Parathyroid adenoma (tissue), 2 donors: ENCODE results near the gene EYA4.
A peak's percentile ranks its signal among the peaks of the same experiment; 100 is the strongest.

Experiments used
- H2AFZ ChIP-seq: fragments of 300-600 bp; sonication (generic); one replicate; pipeline ENCODE4 v1.7.0; 2017; ENCODE audit warnings: antibody characterized with exemption, mild to moderate bottlenecking
- H3K27ac ChIP-seq: fragments of 300-600 bp; sonication (generic); one replicate; pipeline ENCODE4 v1.7.0; 2017
- H3K27me3 ChIP-seq: fragments of 300-600 bp; sonication (generic); one replicate; pipeline ENCODE4 v1.7.0; 2017; ENCODE audit warnings: low read length; ENCODE audit not compliant: control insufficient read depth, insufficient read depth
- H3K36me3 ChIP-seq: fragments of 300-600 bp; sonication (generic); one replicate; pipeline ENCODE4 v1.7.0; 2017; ENCODE audit warnings: low read length; ENCODE audit not compliant: control insufficient read depth, insufficient read depth
- H3K4me1 ChIP-seq: fragments of 300-600 bp; sonication (generic); one replicate; pipeline ENCODE4 v1.7.0; 2017; ENCODE audit warnings: control low read depth
- H3K4me2 ChIP-seq: fragments of 300-600 bp; sonication (generic); one replicate; pipeline ENCODE4 v1.7.0; 2017; ENCODE audit warnings: low read length
- H3K4me3 ChIP-seq: fragments of 300-600 bp; sonication (generic); one replicate; pipeline ENCODE4 v1.7.0; 2017; ENCODE audit warnings: low read depth, low read length
- H3K79me2 ChIP-seq: fragments of 300-600 bp; sonication (generic); one replicate; pipeline ENCODE4 v1.7.0; 2017; ENCODE audit warnings: control low read depth
- H3K9ac ChIP-seq: fragments of 300-600 bp; sonication (generic); one replicate; pipeline ENCODE4 v1.7.0; 2017; ENCODE audit warnings: mild to moderate bottlenecking
- H3K9me3 ChIP-seq: fragments of 300-600 bp; sonication (generic); one replicate; pipeline ENCODE4 v1.7.0; 2017; ENCODE audit warnings: low read length; ENCODE audit not compliant: control insufficient read depth
- TF ChIP-seq, protein P1 (sequence below): fragments of 300-600 bp; sonication (generic); IDR thresholded peaks from one replicate; pipeline ENCODE4 v1.7.0; 2017; ENCODE audit warnings: antibody characterized with exemption, mild to moderate bottlenecking
- donor health status: primary hyperparathyroidism.

Gene EYA4

DNA sequence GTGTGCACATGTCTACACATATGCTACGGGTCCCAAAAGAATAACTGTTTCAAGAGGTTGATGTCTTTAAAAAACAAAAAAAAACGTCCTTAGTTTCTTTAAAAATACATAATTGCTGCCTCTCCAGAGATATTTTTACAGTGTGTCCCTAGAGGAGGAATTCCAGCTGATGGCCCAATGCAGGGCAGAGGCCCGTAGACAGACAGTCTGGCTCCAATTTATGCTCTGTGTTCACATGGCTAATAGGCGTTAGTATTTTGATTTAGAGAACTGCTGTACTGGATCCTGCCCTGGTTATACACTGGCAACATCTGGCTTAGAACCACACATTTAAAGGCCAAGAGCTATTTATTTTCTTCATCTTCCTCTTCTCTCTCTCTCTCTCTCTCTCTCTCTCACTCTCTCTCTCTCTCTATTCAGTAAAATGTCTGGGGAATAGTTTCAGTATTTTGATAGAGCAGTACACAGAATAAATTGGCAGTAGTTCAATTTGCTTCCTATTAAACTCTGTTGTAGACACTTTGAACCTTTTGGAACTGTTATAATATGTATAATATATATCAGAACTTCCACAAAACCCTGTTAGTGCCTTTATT lies 260.6 kb downstream of the EYA4 start:
- Histone ChIP-seq H3K4me3 (no peak overlapping the region), H3K9ac (no peak overlapping the region), H3K27ac (no peak overlapping the region), H3K4me2 (no peak overlapping the region), H3K79me2 (no peaks in the 10 kb centered on the region), H3K4me1 (peaks cover 14% of the 10 kb centered on the region), H3K27me3 (no peaks in the 10 kb centered on the region), H3K9me3 (no peaks in the 10 kb centered on the region), H2AFZ (peak overlapping the region; percentile 68), H3K36me3 (no peaks in the 10 kb centered on the region)
- TF ChIP-seq, protein P1, sequence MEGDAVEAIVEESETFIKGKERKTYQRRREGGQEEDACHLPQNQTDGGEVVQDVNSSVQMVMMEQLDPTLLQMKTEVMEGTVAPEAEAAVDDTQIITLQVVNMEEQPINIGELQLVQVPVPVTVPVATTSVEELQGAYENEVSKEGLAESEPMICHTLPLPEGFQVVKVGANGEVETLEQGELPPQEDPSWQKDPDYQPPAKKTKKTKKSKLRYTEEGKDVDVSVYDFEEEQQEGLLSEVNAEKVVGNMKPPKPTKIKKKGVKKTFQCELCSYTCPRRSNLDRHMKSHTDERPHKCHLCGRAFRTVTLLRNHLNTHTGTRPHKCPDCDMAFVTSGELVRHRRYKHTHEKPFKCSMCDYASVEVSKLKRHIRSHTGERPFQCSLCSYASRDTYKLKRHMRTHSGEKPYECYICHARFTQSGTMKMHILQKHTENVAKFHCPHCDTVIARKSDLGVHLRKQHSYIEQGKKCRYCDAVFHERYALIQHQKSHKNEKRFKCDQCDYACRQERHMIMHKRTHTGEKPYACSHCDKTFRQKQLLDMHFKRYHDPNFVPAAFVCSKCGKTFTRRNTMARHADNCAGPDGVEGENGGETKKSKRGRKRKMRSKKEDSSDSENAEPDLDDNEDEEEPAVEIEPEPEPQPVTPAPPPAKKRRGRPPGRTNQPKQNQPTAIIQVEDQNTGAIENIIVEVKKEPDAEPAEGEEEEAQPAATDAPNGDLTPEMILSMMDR: no peak

DNA sequence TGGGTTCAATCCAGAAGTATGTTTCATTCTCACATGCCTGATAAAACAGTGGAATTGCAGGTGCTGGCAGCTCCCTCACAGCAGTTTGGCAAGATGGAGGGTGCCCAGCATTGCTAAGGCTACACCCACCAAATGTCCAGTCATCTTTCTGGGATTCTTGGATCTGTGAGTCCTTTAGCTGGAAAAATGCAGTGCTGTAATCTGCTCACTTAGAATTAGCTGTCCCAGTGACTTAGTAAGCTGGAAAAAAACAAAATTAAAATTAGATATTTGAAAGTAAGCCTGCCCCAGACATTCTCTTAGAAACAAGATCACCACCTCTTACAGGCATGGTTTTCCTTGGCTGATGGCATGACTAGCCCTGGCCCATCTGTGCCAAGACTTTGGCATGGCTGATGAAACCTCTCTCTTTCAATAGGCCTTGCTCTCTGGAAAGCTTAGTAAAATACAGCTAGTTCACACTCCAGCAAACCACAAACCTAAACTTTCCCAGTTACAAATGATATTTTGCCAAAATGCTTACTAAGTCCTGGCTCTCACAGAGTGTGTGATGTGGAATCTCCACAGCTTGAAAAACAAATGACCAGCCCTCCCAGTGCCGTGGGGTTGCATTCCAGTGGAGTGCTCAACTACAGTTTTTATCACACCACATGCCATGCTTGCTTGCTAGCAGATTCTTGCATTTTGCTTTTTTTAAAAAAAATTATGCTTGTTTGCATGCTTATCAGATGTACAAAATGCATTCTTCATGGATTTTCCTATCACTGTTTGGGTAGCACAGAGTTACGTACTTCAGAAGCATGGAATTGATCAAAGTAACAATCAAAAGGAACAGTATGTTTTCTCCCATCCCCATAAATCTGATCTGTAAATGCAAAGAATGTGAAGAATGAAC lies 261.5 kb downstream of the EYA4 start:
- Histone ChIP-seq H2AFZ (peak overlapping the region; percentile 68), H3K9me3 (no peaks in the 10 kb centered on the region), H3K4me2 (peak overlapping the region; percentile 8), H3K4me1 (peaks cover 14% of the 10 kb centered on the region), H3K79me2 (no peaks in the 10 kb centered on the region), H3K9ac (no peak overlapping the region), H3K27me3 (no peaks in the 10 kb centered on the region), H3K36me3 (no peaks in the 10 kb centered on the region), H3K27ac (peak overlapping the region; percentile 45), H3K4me3 (no peak overlapping the region)
- TF ChIP-seq, protein P1: no peak

DNA sequence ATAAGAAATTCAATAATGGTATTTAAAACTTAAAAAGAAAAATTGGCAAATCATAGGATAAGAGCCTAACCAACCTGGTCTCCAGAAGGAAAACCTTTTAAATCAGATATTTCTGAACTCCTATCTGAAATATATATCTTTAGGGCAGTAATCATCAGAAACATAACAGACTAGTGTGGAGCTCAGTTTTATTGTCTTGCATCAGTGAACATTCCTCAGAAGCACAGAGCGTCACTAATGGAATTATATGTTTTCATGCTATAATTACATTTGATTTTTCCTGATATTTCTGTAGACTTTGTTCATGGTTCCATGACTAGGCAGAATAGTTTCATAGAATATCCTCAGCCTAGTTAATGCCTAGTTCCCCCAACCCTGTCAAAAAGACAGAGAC lies 262.2 kb downstream of the EYA4 start:
- peak overlapping the region; percentile 68 for H2AFZ ChIP-seq
- H3K4me2 ChIP-seq: peak overlapping the region; percentile 8
- H3K36me3 ChIP-seq: no peaks in the 10 kb centered on the region
- H3K9me3 ChIP-seq: no peaks in the 10 kb centered on the region
- TF ChIP-seq, protein P1: no peak
- H3K27me3 ChIP-seq: no peaks in the 10 kb centered on the region
- H3K79me2 ChIP-seq: no peaks in the 10 kb centered on the region
- H3K9ac ChIP-seq: no peak overlapping the region
- no peak overlapping the region for H3K4me3 ChIP-seq
- H3K27ac ChIP-seq: peak overlapping the region; percentile 45
- peaks cover 14% of the 10 kb centered on the region for H3K4me1 ChIP-seq

DNA sequence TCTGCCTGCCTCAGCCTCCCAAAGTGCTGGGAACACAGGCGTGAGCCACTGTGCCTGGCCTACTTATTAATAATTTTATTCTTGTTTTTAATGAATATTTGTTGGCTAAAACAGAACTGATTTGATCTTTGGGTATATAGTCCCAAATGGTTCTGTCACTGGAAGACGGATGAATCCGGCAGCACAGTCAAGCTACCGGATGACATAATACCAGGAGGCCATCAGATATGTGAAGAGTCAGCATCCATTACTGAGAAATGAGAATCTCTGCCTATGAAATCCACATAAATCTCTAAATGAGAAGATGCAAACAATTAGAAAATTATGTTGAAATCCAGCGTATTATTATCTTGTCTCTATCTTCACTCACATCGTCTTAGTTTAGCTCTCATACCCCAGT lies 263.0 kb downstream of the EYA4 start:
- no peak overlapping the region for H3K27ac ChIP-seq
- peak overlapping the region; percentile 28 for H2AFZ ChIP-seq
- H3K36me3 ChIP-seq: no peaks in the 10 kb centered on the region
- no peaks in the 10 kb centered on the region for H3K9me3 ChIP-seq
- no peaks in the 10 kb centered on the region for H3K27me3 ChIP-seq
- no peaks in the 10 kb centered on the region for H3K79me2 ChIP-seq
- TF ChIP-seq, protein P1: no peak
- H3K4me3 ChIP-seq: no peak overlapping the region
- peaks cover 14% of the 10 kb centered on the region for H3K4me1 ChIP-seq
- H3K9ac ChIP-seq: no peak overlapping the region
- H3K4me2 ChIP-seq: no peak overlapping the region
